Osteoblast (primary cell): ENCODE data around the gene RABGEF1. TPM values are rescaled to one million over a fixed set of nuclear protein-coding genes. Genes with fewer than 3 reads are reported as not detected.
"Not testable (repeated sequence)": the region's sequence is repeated elsewhere in the genome, so short reads cannot be mapped to it uniquely, and the experiment has no call there.

Experiments used
- DNase-seq: peaks from one replicate; pipeline ENCODE4 v3.0.0; 2011; ENCODE audit warnings: low spot score, mixed read lengths; ENCODE audit not compliant: insufficient read length; ENCODE audit errors: missing footprints
- H2AFZ ChIP-seq: 2 replicates; pipeline ENCODE4 v1.6.0; 2011; ENCODE audit warnings: mild to moderate bottlenecking, low read length
- H3K27ac ChIP-seq: 2 replicates; pipeline ENCODE4 v1.5.1; 2011; ENCODE audit warnings: mild to moderate bottlenecking, low read depth, low read length, moderate library complexity
- H3K27me3 ChIP-seq: 2 replicates; pipeline ENCODE4 v1.6.0; 2012; ENCODE audit warnings: mild to moderate bottlenecking, control low read depth, inconsistent platforms, low read length, moderate library complexity; ENCODE audit not compliant: insufficient read depth
- H3K36me3 ChIP-seq: 2 replicates; pipeline ENCODE4 v1.5.1; 2011; ENCODE audit warnings: mild to moderate bottlenecking, low read length, control low read depth, moderate library complexity; ENCODE audit not compliant: insufficient read depth
- H3K4me1 ChIP-seq: 2 replicates; pipeline ENCODE4 v1.5.1; 2011; ENCODE audit warnings: mild to moderate bottlenecking, low read length, control low read depth, moderate library complexity; ENCODE audit not compliant: insufficient read depth
- H3K4me2 ChIP-seq: 2 replicates; pipeline ENCODE4 v1.6.0; 2011; ENCODE audit warnings: mild to moderate bottlenecking, low read length; ENCODE audit not compliant: insufficient read depth
- H3K4me3 ChIP-seq: fragments of 200-600 bp; sonication (generic); 3 replicates; pipeline ENCODE4 v1.5.1; 2012; ENCODE audit warnings: mild to moderate bottlenecking, low read length, inconsistent platforms; ENCODE audit not compliant: insufficient read depth
- H3K79me2 ChIP-seq: 2 replicates; pipeline ENCODE4 v1.6.0; 2012; ENCODE audit warnings: mild to moderate bottlenecking, low read length, control low read depth, inconsistent platforms; ENCODE audit not compliant: insufficient read depth
- H3K9me3 ChIP-seq: 2 replicates; pipeline ENCODE4 v1.5.1; 2011; ENCODE audit warnings: low read depth, low read length, control low read depth
- H4K20me1 ChIP-seq: 2 replicates; pipeline ENCODE4 v1.6.0; 2012; ENCODE audit warnings: mild to moderate bottlenecking, low read length, control low read depth; ENCODE audit not compliant: insufficient read depth
- total RNA-seq: library from RNA; depleted of rRNA; stranded (reverse); fragments of >200 nt; gene quantifications from 2 replicates; pipeline ENCODE4 v1.2.3, GENCODE V29; 2012
- TF ChIP-seq, protein P1 (sequence below): IDR thresholded peaks from 2 replicates; pipeline ENCODE4 v1.5.1; 2011; ENCODE audit warnings: mild to moderate bottlenecking, low read depth, low read length, moderate library complexity; ENCODE audit errors: extremely low read depth

RABGEF1 gene
- total RNA-seq, 1 donor, result 81.8 TPM

DNA sequence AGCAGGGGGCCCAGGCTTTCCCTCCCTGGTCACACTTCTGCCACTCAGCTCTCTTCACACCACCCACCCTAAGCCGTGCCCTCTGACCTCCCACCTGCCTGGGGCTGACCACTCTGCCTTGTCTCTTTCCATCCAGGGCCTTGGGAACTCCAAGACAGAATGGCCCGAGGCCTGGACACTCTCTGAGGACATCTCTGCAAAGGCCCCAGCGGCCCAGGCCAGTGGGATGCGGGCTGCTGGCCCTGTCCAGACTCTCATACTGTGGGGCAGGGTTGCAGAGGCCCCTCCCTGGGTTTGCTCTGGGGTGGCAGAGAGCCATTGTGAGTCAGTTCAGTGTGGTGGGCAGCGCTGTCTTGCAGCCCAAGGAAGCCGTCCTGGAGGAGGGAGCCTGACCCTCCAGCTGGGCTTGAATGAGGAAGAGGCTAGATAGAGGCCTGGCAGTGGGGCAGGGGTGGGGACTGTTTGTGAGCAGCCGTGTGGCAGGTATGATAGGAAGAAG, 39.9 kb upstream of the RABGEF1 start:
- Histone ChIP-seq H3K79me2 (peaks cover 42% of the 10 kb centered on the region), H2AFZ (no peak overlapping the region)

DNA sequence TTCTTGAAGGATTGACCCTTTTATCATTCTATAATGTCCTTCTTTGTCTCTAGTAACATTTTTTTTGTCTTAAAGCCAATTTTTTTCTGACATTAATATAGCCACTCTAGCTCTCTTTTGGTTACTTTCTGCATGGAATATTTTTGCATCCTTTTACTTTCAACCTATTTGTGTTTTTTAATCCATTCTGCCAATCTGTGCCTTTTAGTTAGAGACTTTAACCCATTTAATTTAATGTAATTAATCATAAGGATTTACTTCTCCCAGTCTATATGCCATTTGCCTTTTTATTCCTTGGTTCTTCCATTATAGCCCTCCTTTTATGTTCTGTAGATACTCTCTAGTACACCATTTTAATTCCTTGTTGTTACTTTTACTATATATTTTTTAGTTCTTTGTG, 32.7 kb upstream of the RABGEF1 start:
- no peaks in the 10 kb centered on the region for H4K20me1 ChIP-seq

More for the DNA sequence above, 39.9 kb upstream of the RABGEF1 start:
- H3K36me3 ChIP-seq, result peaks cover 23% of the 10 kb centered on the region
- DNase-seq, result no peak
- H3K27me3 ChIP-seq, result no peaks in the 10 kb centered on the region
- TF ChIP-seq, protein P1, sequence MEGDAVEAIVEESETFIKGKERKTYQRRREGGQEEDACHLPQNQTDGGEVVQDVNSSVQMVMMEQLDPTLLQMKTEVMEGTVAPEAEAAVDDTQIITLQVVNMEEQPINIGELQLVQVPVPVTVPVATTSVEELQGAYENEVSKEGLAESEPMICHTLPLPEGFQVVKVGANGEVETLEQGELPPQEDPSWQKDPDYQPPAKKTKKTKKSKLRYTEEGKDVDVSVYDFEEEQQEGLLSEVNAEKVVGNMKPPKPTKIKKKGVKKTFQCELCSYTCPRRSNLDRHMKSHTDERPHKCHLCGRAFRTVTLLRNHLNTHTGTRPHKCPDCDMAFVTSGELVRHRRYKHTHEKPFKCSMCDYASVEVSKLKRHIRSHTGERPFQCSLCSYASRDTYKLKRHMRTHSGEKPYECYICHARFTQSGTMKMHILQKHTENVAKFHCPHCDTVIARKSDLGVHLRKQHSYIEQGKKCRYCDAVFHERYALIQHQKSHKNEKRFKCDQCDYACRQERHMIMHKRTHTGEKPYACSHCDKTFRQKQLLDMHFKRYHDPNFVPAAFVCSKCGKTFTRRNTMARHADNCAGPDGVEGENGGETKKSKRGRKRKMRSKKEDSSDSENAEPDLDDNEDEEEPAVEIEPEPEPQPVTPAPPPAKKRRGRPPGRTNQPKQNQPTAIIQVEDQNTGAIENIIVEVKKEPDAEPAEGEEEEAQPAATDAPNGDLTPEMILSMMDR, result no peak
- H3K27ac ChIP-seq, result no peak overlapping the region
- H3K9me3 ChIP-seq, result no peaks in the 10 kb centered on the region
- no peak overlapping the region for H3K4me3 ChIP-seq
- H4K20me1 ChIP-seq, result peaks cover 12% of the 10 kb centered on the region
- H3K4me1 ChIP-seq, result peaks cover 15% of the 10 kb centered on the region
- no peak overlapping the region for H3K4me2 ChIP-seq

DNA sequence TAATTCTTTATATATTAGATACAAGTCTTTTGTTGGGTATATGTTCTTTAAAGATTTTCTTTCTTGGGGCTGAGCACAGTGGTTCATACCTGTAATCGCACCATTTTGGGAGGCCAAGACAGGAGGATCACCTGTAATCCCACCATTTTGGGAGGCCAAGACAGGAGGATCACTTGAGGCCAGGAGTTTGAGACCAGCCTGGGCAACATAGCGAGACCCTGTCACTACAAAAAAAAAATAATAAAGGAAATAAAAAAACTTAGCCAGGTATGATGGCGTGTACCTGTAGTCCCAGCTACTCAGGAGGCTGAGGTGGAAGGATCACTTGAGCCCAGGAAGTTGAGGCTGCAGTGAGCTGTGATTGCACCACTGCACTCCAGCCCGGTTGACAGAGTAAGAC, 29.8 kb upstream of the RABGEF1 start:
- H3K4me2 ChIP-seq, H3K27ac ChIP-seq, H3K4me1 ChIP-seq, H3K9me3 ChIP-seq, H4K20me1 ChIP-seq, H3K4me3 ChIP-seq, H2AFZ ChIP-seq, H3K27me3 ChIP-seq, DNase-seq: not testable (repeated sequence)
- Histone ChIP-seq H3K36me3 (peaks cover 57% of the 10 kb centered on the region), H3K79me2 (peaks cover 35% of the 10 kb centered on the region)

More for the DNA sequence above, 32.7 kb upstream of the RABGEF1 start:
- no peak for DNase-seq
- peaks cover 50% of the 10 kb centered on the region for H3K36me3 ChIP-seq
- no peaks in the 10 kb centered on the region for H3K27me3 ChIP-seq
- H3K79me2 ChIP-seq, result peaks cover 40% of the 10 kb centered on the region
- H3K4me1 ChIP-seq, result no peaks in the 10 kb centered on the region
- H3K4me3 ChIP-seq, result no peak overlapping the region
- H2AFZ ChIP-seq, result no peak overlapping the region
- no peaks in the 10 kb centered on the region for H3K9me3 ChIP-seq
- TF ChIP-seq, protein P1, result no peak
- H3K27ac ChIP-seq, result no peak overlapping the region
- H3K4me2 ChIP-seq, result no peak overlapping the region

DNA sequence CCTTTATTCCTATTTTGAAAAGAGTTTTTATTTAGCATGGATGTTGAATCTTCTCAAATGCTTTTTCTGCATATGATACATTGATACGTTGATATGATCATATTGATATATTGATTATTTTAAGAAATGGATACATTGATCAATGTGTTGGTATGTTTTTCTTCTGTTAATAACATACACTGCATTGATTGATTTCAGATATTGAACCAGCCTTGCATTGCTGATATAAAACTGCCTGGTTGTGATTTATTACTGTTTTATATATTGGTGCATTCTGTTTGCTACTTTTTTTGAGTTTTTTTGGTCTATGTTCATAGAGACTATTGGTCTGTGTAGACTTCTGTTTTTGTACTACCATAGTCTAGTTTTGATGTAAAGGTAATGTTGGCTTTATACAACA, 26.8 kb upstream of the RABGEF1 start:
- H3K36me3 ChIP-seq, result peaks cover 74% of the 10 kb centered on the region
- H2AFZ ChIP-seq, result no peak overlapping the region
- H3K4me2 ChIP-seq, result no peak overlapping the region
- no peaks in the 10 kb centered on the region for H3K27me3 ChIP-seq
- H3K4me1 ChIP-seq, result no peaks in the 10 kb centered on the region
- no peaks in the 10 kb centered on the region for H3K9me3 ChIP-seq
- peaks cover 24% of the 10 kb centered on the region for H3K79me2 ChIP-seq
- TF ChIP-seq, protein P1, result no peak
- no peak overlapping the region for H3K27ac ChIP-seq
- H4K20me1 ChIP-seq, result no peaks in the 10 kb centered on the region
- no peak overlapping the region for H3K4me3 ChIP-seq
- no peak for DNase-seq

DNA sequence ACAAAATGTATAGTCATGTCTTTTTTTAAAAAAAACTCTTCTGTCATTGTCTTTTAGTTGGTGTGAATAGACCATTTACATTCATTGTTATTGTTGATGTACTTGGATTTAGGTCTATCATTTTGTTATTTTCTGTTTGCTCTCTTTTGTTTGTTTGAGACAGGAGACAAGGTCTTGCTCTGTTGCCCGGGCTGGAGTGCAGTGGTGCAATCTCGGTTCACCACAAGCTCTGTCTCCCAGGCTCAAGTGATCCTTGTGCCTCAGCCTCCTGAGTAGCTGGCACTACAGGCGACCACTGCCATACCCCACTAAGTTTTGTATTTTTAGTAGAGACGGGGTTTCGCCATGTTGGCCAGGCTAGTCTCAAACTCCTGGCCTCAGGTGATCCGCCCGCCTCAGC, 23.9 kb upstream of the RABGEF1 start:
- not testable (repeated sequence) for H3K27me3 ChIP-seq, H3K4me3 ChIP-seq, H3K4me1 ChIP-seq, H3K4me2 ChIP-seq, H3K27ac ChIP-seq, H3K9me3 ChIP-seq, H4K20me1 ChIP-seq, DNase-seq, H2AFZ ChIP-seq
- Histone ChIP-seq H3K79me2 (peaks cover 13% of the 10 kb centered on the region), H3K36me3 (peaks cover 67% of the 10 kb centered on the region)
